ENCODE data around the gene RNF44. TPM values are rescaled to one million over a fixed set of nuclear protein-coding genes. Genes with fewer than 3 reads are reported as not detected.

RNF44 gene
- total and polyA plus RNA-seq, 2 donors (not counting 3 experiments of a cell fraction or from before 2014, with no cell fraction given): 19.8 to 50.2 TPM

DNA sequence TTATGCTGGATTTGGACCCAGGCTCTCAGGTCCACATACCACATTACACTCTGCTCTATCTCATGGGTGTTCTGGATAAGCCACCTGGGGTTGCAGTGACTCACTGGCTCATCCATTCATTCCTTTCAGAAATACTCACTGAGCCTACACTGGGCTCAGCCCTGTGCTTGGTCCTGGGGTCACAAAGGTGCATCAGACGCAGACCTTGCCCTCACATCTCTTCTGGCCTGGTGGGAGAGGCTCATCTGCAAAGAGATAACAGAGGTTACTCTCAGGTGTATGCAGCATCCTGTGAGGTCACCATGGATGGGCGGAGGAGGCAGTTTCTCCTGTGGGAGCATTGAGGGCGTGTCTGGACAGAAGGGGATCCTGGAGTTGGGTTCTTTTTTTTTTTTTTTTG is 24.1 kb upstream of the RNF44 start:
- Histone ChIP-seq H4K20me1 (replicated peaks; ENCODE audit: control insufficient read depth, extremely low read depth, insufficient read depth, low read length) (no peaks in the 10 kb centered on the region), H3K4me1 (ENCODE audit: control insufficient read depth, extremely low read depth, insufficient read depth, low read length) (no peaks in the 10 kb centered on the region), H3K36me3 (ENCODE audit: control insufficient read depth in 2 of 2, extremely low read depth in 1 of 2, insufficient read depth in 2 of 2, low read length in 2 of 2) (no peaks in the 10 kb centered on the region), H2AFZ (ENCODE audit: low read depth, low read length) (no peak overlapping the region), H3K79me2 (ENCODE audit: control insufficient read depth, insufficient read depth, low read length) (no peaks in the 10 kb centered on the region), H3K27me3 (ENCODE audit: control insufficient read depth in 2 of 2, insufficient read depth in 2 of 2, low read length in 2 of 2) (peaks cover 0 to 2% of the 10 kb centered on the region in 2 experiments), H3K9me1 (replicated peaks; ENCODE audit: control insufficient read depth, extremely low read depth, insufficient read depth, low read length) (no peaks in the 10 kb centered on the region), H3K27ac (ENCODE audit: insufficient read depth, low read depth, low read length) (no peak overlapping the region), H3K9me3 (replicated peaks; ENCODE audit: control insufficient read depth, insufficient read depth, low read length) (no peaks in the 10 kb centered on the region), H3K9ac (replicated peaks; ENCODE audit: extremely low read depth, insufficient read depth, low read length) (no peak overlapping the region), H3K4me2 (ENCODE audit: insufficient read depth, low read length) (no peak overlapping the region), H3K4me3 (replicated peaks in 1 of 3; ENCODE audit: insufficient read depth in 1 of 3, low read depth in 1 of 3, low read length in 3 of 3) (no peak overlapping the region)
- no TSS peak for BruUV-seq (replicated peaks)
- TF ChIP-seq CTCF (IDR thresholded peaks at IDR 0.05; ENCODE audit: extremely low read depth in 1 of 2, insufficient read depth in 1 of 2, low read depth in 1 of 2, low read length in 2 of 2) (no peak), POLR2A (IDR thresholded peaks at IDR 0.05; ENCODE audit: low read depth, low read length) (no peak), GATA2 (IDR thresholded peaks at IDR 0.05; ENCODE audit: insufficient read depth, insufficient read length, low read depth, low read length) (no peak), MYC (IDR thresholded peaks at IDR 0.05; ENCODE audit: low read depth, low read length) (no peak), JUN (IDR thresholded peaks at IDR 0.05; ENCODE audit: borderline replicate concordance, insufficient read depth, insufficient read length, low read depth) (no peak), FOS (IDR thresholded peaks at IDR 0.05; ENCODE audit: borderline replicate concordance, insufficient read depth, low read length) (no peak), POLR2AphosphoS5 (IDR thresholded peaks at IDR 0.05; ENCODE audit: insufficient read depth, low read depth, low read length) (no peak), EZH2 (IDR thresholded peaks at IDR 0.05; ENCODE audit: borderline replicate concordance, low read depth, low read length, severe bottlenecking) (no peak)
- TF ChIP-seq, protein P1, sequence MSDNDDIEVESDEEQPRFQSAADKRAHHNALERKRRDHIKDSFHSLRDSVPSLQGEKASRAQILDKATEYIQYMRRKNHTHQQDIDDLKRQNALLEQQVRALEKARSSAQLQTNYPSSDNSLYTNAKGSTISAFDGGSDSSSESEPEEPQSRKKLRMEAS (IDR thresholded peaks at IDR 0.05; ENCODE audit: insufficient read depth, insufficient read length): no peak
- CTCF ChIA-PET: interaction anchor here (1.0 kb wide), 1 partner anchor 11 kb away, joined by 3 read pairs; no protein-coding TSS in a partner anchor
- POLR2A ChIA-PET: no interaction called here
- DNase-seq (ENCODE audit: low read depth, low spot score): no peak
- dilution Hi-C loops (cut with MboI; ENCODE audit: extremely low pct_ligation_motif_present, low sequenced_read_pairs): no loop called here
- intact Hi-C loops (cut with micrococcal nuclease): no loop called here
- no peak for FAIRE-seq
